CD4-positive, alpha-beta memory T cell (primary cell): Measurements from ENCODE around the gene SLC51B. TPM values are rescaled to one million over a fixed set of nuclear protein-coding genes. Genes with fewer than 3 reads are reported as not detected.

Experiments used
- CTCF ChIA-PET: fragments of 350-600 bp; sonication (Branson Sonifier 250); formaldehyde crosslinking; loops from one replicate; lab custom pipeline; 2021; ENCODE audit warnings: inconsistent platforms; ENCODE audit not compliant: partially characterized antibody; lab: Charles Lee
- POLR2A ChIA-PET: fragments of 350-600 bp; sonication (Branson Sonifier 250); formaldehyde crosslinking; loops from one replicate; lab custom pipeline; 2021; ENCODE audit not compliant: partially characterized antibody; lab: Charles Lee
- DNase-seq, 5 donors: peaks; one replicate each; pipeline versions ENCODE4 v3.0.0 to v3.0.0-alpha.2; 2020 to 2022; ENCODE audit warnings: mixed read lengths in 1 of 5
- H3K27ac ChIP-seq: one replicate; pipeline ENCODE4 v1.7.0; 2013; ENCODE audit warnings: low read depth, low read length
- H3K27me3 ChIP-seq: 2 replicates; pipeline ENCODE4 v1.7.0; 2013; ENCODE audit warnings: mild to moderate bottlenecking, low read length, moderate library complexity; ENCODE audit not compliant: insufficient read depth
- H3K36me3 ChIP-seq: 2 replicates; pipeline ENCODE4 v1.7.0; 2013; ENCODE audit warnings: mild to moderate bottlenecking, low read length, moderate library complexity; ENCODE audit not compliant: insufficient read depth
- H3K4me1 ChIP-seq: 2 replicates; pipeline ENCODE4 v1.7.0; 2013; ENCODE audit warnings: mild to moderate bottlenecking, low read length, moderate library complexity; ENCODE audit not compliant: insufficient read depth
- H3K4me3 ChIP-seq, 2 donors: one replicate each; pipeline ENCODE4 v1.7.0; 2013; ENCODE audit warnings: low read length in 2 of 2, mild to moderate bottlenecking in 1 of 2
- H3K9me3 ChIP-seq, 2 donors: one replicate each; pipeline ENCODE4 v1.7.0; 2013; ENCODE audit warnings: low read length in 2 of 2, control low read depth in 1 of 2; ENCODE audit not compliant: control insufficient read depth in 1 of 2
- H3K27ac Mint-ChIP-seq, 7 donors: one replicate each; pipeline ENCODE4 v1.8.0; 2020 to 2021; ENCODE audit warnings: mixed read lengths in 7 of 7, mild to moderate bottlenecking in 6 of 7, inconsistent platforms in 3 of 7, moderate library complexity in 3 of 7
- H3K27me3 Mint-ChIP-seq, 2 donors: one replicate each; pipeline ENCODE4 v1.8.0; 2020 to 2021; ENCODE audit warnings: mixed read lengths in 2 of 2
- H3K36me3 Mint-ChIP-seq, 2 donors: one replicate each; pipeline ENCODE4 v1.8.0; 2020 to 2021; ENCODE audit warnings: mixed read lengths in 2 of 2, inconsistent platforms in 1 of 2, mild to moderate bottlenecking in 1 of 2
- H3K4me1 Mint-ChIP-seq, 4 donors: one replicate each; pipeline ENCODE4 v1.8.0; 2020 to 2021; ENCODE audit warnings: mixed read lengths in 4 of 4, mild to moderate bottlenecking in 1 of 4
- H3K4me3 Mint-ChIP-seq, 8 donors: one replicate each; pipeline ENCODE4 v1.8.0; 2020 to 2021; ENCODE audit warnings: mixed read lengths in 8 of 8, mild to moderate bottlenecking in 7 of 8, moderate library complexity in 6 of 8, inconsistent platforms in 3 of 8
- H3K9me3 Mint-ChIP-seq, 8 donors: one replicate each; pipeline ENCODE4 v1.8.0; 2020 to 2021; ENCODE audit warnings: mixed read lengths in 8 of 8, mild to moderate bottlenecking in 5 of 8, inconsistent platforms in 3 of 8, moderate library complexity in 1 of 8
- intact Hi-C: fragments of 100-400 bp; cut with micrococcal nuclease; formaldehyde crosslinking; loops from one replicate; pipeline ENCODE4 v1.15.1; 2023
- polyA plus RNA-seq, 2 donors: library from polyadenylated mRNA; unstranded; fragments of 300-500 nt; fragmentation: Illumina TruSeq; gene quantifications; one replicate each; pipeline ENCODE4 v1.2.3, GENCODE V29; 2021
- total RNA-seq, 2 experiments: library from RNA; stranded (reverse); gene quantifications; one replicate each; pipeline ENCODE4 v1.2.3, GENCODE V29; 2021

Gene SLC51B
- total and polyA plus RNA-seq, 4 experiments from 2014 or later, result not detected

DNA sequence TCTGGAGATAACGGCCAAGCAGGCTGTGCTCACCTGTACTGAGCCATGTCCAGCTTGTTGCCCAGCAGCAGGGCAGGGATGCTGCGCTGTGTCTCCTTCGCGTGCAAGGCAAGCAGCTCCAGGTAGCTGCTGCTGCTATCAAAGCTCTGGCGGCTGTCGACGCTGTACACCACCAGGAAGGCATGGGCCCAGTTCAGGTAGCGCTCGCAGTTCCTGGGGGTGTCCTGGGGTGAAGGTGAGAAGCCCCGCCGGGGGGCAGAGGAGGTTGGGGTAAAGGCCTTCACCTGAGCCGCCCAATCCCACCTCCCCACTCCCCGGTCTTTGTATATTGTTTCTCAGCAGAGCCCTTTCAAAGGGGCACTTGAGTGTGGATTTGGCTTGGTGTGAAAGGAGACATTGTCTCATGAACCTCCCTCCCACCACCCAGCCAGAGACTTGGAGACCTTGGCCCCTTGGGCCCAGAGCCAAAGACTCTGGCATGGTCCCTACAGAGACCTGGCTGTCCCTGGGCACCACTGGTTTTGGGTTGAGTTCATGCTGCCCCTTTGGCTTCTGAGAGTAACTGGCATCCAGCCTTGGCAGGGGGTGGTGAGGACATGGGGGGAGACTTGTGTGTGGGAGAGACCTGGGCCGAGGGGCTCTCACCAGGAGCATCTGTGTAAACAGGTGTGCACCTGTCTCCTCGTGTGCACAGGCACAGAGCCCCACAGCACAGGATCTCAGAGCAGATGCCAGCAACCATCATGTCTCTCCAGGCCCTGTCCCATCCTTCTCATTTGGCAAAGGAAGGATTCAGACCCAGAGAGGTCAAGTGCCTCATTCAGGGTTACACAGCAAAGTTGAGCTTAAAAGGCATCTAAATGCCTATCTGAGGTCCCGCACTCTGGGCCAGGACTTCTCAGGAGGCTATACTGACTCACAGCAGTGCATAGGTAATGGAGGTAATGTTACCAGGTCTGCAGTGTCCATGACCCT lies 13.5 kb downstream of the SLC51B start:
- no peaks in the 10 kb centered on the region for H3K4me1 Mint-ChIP-seq
- POLR2A ChIA-PET, result no interaction called here
- intact Hi-C loops, result no loop called here

GRCh38 chr15:65059369-65059750 lies 14.2 kb downstream of the SLC51B start:
- Histone ChIP-seq H3K27me3 (peaks cover 3% of the 10 kb centered on the region), H3K27ac (no peak overlapping the region), H3K4me1 (no peaks in the 10 kb centered on the region), H3K4me3 (no peak overlapping the region), H3K36me3 (no peaks in the 10 kb centered on the region), H3K9me3 (no peaks in the 10 kb centered on the region)
- CTCF ChIA-PET, result no interaction called here
- POLR2A ChIA-PET, result no interaction called here
- intact Hi-C loops, result no loop called here
- H3K27me3 Mint-ChIP-seq, result peaks cover 2 to 8% of the 10 kb centered on the region in 2 donors
- no peak overlapping the region for H3K4me3 Mint-ChIP-seq
- no peak for DNase-seq
- no peak overlapping the region for H3K27ac Mint-ChIP-seq
- H3K9me3 Mint-ChIP-seq, result peaks cover 0 to 6% (median under 1%) of the 10 kb centered on the region in 8 donors
- H3K36me3 Mint-ChIP-seq, result no peaks in the 10 kb centered on the region
- H3K4me1 Mint-ChIP-seq, result no peaks in the 10 kb centered on the region

More for the DNA sequence above, 13.5 kb downstream of the SLC51B start:
- Mint-ChIP-seq H3K4me3 (no peak overlapping the region), H3K9me3 (peaks cover 0 to 6% (median under 1%) of the 10 kb centered on the region in 8 donors), H3K27me3 (peaks cover 2 to 8% of the 10 kb centered on the region in 2 donors), H3K36me3 (no peaks in the 10 kb centered on the region), H3K27ac (no peak overlapping the region)
- H3K9me3 ChIP-seq, result no peaks in the 10 kb centered on the region
- H3K4me3 ChIP-seq, result no peak overlapping the region
- CTCF ChIA-PET, result no interaction called here
- H3K4me1 ChIP-seq, result no peaks in the 10 kb centered on the region
- H3K27me3 ChIP-seq, result peaks cover 3% of the 10 kb centered on the region
- H3K36me3 ChIP-seq, result no peaks in the 10 kb centered on the region
- no peak overlapping the region for H3K27ac ChIP-seq
- DNase-seq, result no peak

- ChIA-PET CTCF (no interaction called here), POLR2A (no interaction called here)
- no peaks in the 10 kb centered on the region for H3K9me3 ChIP-seq
- no peaks in the 10 kb centered on the region for H3K36me3 Mint-ChIP-seq
- no peaks in the 10 kb centered on the region for H3K4me1 Mint-ChIP-seq
- H3K4me3 ChIP-seq, result no peak overlapping the region
- DNase-seq, result no peak
- no peak overlapping the region for H3K27ac Mint-ChIP-seq
- H3K27ac ChIP-seq, result no peak overlapping the region
- intact Hi-C loops, result no loop called here
- H3K36me3 ChIP-seq, result no peaks in the 10 kb centered on the region
- H3K4me3 Mint-ChIP-seq, result no peak overlapping the region
- H3K4me1 ChIP-seq, result no peaks in the 10 kb centered on the region
- H3K9me3 Mint-ChIP-seq, result peaks cover 0 to 6% (median under 1%) of the 10 kb centered on the region in 8 donors
- peaks cover 2 to 8% of the 10 kb centered on the region in 2 donors for H3K27me3 Mint-ChIP-seq
- peaks cover 5% of the 10 kb centered on the region for H3K27me3 ChIP-seq
These were observed 14.9 kb downstream of the SLC51B start for GRCh38 chr15:65059931-65060596.

GRCh38 chr15:65060641-65061397 lies 15.6 kb downstream of the SLC51B start:
- H3K27me3 Mint-ChIP-seq, result peaks cover 8 to 15% of the 10 kb centered on the region in 2 donors
- no peaks in the 10 kb centered on the region for H3K4me1 Mint-ChIP-seq
- no peaks in the 10 kb centered on the region for H3K36me3 Mint-ChIP-seq
- no peaks in the 10 kb centered on the region for H3K9me3 ChIP-seq
- no peak overlapping the region for H3K4me3 Mint-ChIP-seq
- intact Hi-C loops, result no loop called here
- ChIA-PET POLR2A (no interaction called here), CTCF (interaction anchor here (1.2 to 1.7 kb wide), 2 partner anchors 17 to 27 kb away, joined by 3 to 4 read pairs; no protein-coding TSS in a partner anchor)
- no peaks in the 10 kb centered on the region for H3K36me3 ChIP-seq
- H3K4me1 ChIP-seq, result no peaks in the 10 kb centered on the region
- no peak overlapping the region for H3K27ac Mint-ChIP-seq
- peaks cover 13% of the 10 kb centered on the region for H3K27me3 ChIP-seq
- no peak overlapping the region for H3K27ac ChIP-seq
- H3K4me3 ChIP-seq, result no peak overlapping the region
- no peak for DNase-seq
- H3K9me3 Mint-ChIP-seq, result peaks cover 0 to 6% (median under 1%) of the 10 kb centered on the region in 8 donors

DNA sequence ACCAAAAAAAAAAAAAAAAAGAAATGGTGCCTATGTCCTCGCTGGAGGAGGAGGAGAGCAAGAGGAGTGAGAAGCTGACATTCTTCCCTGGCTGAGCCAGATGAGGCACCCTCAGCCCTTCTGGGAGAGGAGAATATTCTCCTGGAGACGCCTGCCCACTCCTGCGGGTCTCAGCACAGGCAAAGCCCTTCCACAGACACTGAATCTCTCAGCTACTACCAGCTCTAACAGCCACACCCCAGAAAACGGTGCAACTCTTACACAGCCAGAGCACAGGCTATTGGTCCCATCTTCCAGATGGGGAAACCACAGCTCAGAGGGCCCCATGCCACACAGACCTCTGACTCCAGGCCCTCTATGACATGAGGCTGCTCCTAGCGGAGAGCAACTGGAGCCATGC lies 16.9 kb downstream of the SLC51B start:
- Mint-ChIP-seq H3K36me3 (no peaks in the 10 kb centered on the region), H3K9me3 (peaks cover 0 to 6% (median under 1%) of the 10 kb centered on the region in 8 donors), H3K4me1 (peaks cover 0 to 1% (median 0%) of the 10 kb centered on the region in 4 donors), H3K27ac (no peak overlapping the region), H3K4me3 (no peak overlapping the region), H3K27me3 (peaks cover 17 to 21% of the 10 kb centered on the region in 2 donors)
- no peaks in the 10 kb centered on the region for H3K9me3 ChIP-seq
- H3K27ac ChIP-seq, result no peak overlapping the region
- H3K4me3 ChIP-seq, result no peak overlapping the region
- ChIA-PET POLR2A (no interaction called here), CTCF (interaction anchor here (1.2 to 1.7 kb wide), 2 partner anchors 16 to 28 kb away, joined by 3 to 4 read pairs; no protein-coding TSS in a partner anchor)
- intact Hi-C loops, result no loop called here
- no peaks in the 10 kb centered on the region for H3K36me3 ChIP-seq
- no peak for DNase-seq
- peaks cover 13% of the 10 kb centered on the region for H3K27me3 ChIP-seq
- H3K4me1 ChIP-seq, result no peaks in the 10 kb centered on the region

- no peak overlapping the region for H3K4me3 ChIP-seq
- H3K9me3 Mint-ChIP-seq, result peaks cover 0 to 6% (median under 1%) of the 10 kb centered on the region in 8 donors
- no peaks in the 10 kb centered on the region for H3K36me3 ChIP-seq
- H3K27ac ChIP-seq, result no peak overlapping the region
- no peaks in the 10 kb centered on the region for H3K4me1 ChIP-seq
- no peaks in the 10 kb centered on the region for H3K36me3 Mint-ChIP-seq
- H3K27me3 ChIP-seq, result peaks cover 13% of the 10 kb centered on the region
- intact Hi-C loops, result no loop called here
- H3K4me1 Mint-ChIP-seq, result peaks cover 0 to 5% (median 3%) of the 10 kb centered on the region in 4 donors
- no peaks in the 10 kb centered on the region for H3K9me3 ChIP-seq
- peaks cover 21 to 25% of the 10 kb centered on the region in 2 donors for H3K27me3 Mint-ChIP-seq
- H3K4me3 Mint-ChIP-seq, result no peak overlapping the region
- no peak for DNase-seq
- ChIA-PET POLR2A (no interaction called here), CTCF (interaction anchor here (1.0 to 1.7 kb wide), 2 partner anchors 15 to 37 kb away, joined by 3 read pairs; no protein-coding TSS in a partner anchor)
- no peak overlapping the region for H3K27ac Mint-ChIP-seq
These were observed 17.5 kb downstream of the SLC51B start for GRCh38 chr15:65062726-65063125.
